CMK (cell line): Measurements from ENCODE around the gene TAF6L.
"Not testable (repeated sequence)": the region's sequence is repeated elsewhere in the genome, so short reads cannot be mapped to it uniquely, and the experiment has no call there.

Experiments used
- DNase-seq: peaks from one replicate; pipeline ENCODE4 v3.0.0-alpha.2; 2010; ENCODE audit warnings: low read depth

Gene TAF6L

GRCh38 chr11:62805076-62805892 lies 34.1 kb downstream of the TAF6L start, which contains the start of gene NXF1:
NXF1 (minus strand) TSS chr11:62805440; CDS start chr11:62805356, 84 bp downstream.
- peak; percentile 89 for DNase-seq

GRCh38 chr11:62805961-62806441 lies 34.8 kb downstream of the TAF6L start:
- no peak for DNase-seq

DNA sequence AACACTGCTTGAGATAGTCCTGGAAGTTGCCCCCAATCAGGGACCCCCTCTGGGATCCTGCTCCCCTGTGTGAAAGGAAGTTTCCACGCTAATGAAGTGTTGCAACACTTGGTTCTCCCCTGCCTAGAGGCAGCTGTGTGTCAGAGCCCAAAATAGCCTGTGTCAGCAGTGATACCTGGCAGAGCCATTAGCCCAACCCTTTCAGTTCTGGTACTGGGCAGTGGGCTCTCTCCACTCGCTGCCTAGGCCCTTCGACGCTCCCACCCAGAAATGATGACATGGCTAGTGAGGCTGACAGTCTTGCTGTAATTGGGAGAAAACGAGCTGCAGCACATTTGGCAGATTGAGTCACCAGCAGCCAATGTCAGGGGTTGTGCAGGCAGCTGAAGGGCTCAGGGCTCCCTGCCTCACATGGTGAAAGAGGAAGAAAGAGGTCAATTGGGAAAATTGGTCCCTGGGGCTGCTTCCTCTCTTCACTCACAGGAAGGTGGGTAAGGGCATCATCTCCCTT lies 35.5 kb downstream of the TAF6L start:
- no peak for DNase-seq

- no peak for DNase-seq
These were observed 39.6 kb downstream of the TAF6L start for GRCh38 chr11:62810748-62811147.

GRCh38 chr11:62811659-62812058 lies 40.5 kb downstream of the TAF6L start:
- no peak for DNase-seq

DNA sequence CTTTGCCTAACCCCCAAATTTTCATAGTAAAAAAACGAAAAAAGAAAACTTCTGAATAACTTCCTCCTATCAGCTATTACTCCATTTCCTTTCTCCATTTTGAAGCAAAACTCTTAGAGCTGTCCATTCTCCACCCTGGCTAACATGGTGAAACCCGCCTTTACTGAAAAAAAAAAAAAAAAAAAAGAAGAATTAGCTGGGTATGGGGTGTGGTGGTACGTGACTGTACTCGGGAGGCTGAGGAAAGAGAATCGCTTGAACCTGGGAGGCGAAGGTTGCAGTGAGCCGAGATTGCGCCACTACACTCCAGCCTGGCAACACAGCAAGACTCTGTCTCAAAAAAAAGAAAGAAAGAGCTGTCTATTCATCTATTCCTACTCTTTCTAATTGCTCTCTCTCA lies 45.4 kb downstream of the TAF6L start:
- DNase-seq = no peak

DNA sequence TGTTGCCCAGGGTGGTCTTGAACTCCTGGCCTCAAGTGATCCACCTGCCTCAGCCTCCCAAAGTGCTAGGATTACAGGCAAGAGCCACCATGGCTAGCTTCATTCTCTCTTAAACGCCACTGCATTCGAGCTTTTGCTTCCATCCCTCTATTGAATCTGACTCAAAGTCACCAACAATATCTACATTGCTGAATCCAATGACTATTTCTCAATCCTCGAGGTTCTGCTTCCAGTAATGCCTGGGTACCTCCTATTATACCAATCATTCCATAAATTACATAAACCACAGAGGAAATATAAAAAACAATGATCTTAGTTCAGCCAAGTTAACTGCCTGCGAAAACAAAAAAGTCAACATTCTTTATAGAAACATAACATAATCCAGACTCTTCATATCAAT lies 45.9 kb downstream of the TAF6L start:
- no peak for DNase-seq

DNA sequence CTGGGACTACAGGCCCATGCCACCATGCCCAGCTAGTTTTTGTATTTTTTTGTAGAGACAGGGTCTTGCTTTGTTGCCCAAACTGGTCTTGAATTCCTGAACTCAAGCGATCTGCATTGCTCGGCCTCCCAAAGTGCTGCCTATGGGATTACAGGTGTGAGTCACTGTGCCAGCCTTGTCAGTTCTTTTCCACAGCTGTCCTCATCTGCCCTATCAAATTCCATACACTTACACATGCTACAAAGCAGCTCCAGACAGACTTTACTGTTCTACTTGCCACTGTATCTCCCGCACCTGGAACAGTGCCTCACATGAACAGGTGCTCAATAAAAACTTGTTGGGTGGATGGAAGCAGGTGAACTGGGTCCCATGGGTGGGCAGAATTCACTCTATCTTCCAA lies 52.5 kb downstream of the TAF6L start:
- no peak for DNase-seq

DNA sequence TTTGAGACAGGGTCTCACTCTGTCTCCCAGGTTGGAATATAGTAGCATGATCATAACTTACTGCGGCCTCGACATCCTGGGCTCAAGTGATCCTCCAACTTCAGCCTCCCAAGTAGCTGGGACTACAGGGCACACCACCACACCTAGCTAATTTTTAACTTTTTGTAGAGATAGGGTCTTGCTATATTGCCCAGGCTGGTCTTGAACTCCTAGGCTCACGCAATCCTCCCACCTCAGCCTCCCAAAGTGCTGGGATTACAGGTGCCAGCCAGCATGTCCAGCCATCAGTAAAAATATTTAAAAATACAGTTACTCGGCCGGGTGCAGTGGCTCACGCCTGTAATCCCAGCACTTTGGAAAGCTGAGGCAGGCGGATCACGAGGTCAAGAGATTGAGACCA lies 56.9 kb downstream of the TAF6L start:
- not testable (repeated sequence) for DNase-seq

- no peak for DNase-seq
These were observed 59.8 kb downstream of the TAF6L start for GRCh38 chr11:62830904-62831519.

- DNase-seq = peak; percentile 89
These were observed 60.5 kb downstream of the TAF6L start, which contains the start of gene STX5 for GRCh38 chr11:62831520-62832335. STX5 (minus strand) TSS chr11:62832051; CDS start chr11:62831243, 808 bp downstream.

DNA sequence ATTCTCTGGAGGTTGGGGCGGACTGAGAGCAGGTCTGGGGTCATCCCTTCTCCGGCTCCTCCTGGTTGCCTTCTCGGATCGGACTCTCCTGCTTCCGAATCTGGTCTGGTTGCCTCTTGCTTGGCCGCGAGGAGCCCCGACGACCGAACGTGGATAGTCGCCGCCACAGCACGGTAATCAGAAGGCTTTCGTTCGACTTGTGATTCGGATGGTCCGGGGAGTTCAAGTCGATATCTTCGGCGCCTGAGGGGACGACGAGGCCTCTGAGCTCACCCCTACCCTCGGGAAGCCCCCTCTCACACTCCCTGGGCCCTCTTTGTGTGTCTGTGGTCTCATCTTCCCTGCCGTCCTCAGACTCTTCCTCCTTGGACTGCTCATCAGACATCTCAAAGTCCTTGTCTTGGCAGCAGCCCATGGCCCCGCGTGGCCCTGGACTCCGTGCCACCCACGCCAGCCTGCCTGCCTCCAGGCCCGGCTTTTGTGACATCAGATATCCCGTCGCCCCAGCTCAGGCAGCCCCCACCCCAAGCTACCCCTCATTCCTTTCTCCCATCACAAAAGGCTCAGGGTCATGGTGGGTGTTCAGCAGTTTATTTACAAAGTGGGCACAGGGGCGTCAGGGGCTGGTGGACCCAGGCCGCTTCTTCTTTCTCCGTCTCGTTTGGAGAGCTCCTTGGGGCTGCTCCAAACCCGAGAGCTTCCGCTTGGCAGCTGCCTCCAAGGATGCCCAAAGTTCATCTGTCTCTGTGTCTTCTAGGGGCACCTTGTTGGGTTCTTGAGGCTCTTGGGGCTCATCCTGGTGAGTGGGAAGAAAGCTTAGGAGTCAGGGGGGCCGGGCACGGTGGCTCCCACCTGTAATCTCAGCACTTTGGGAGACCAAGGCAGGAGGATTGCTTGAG lies 61.4 kb downstream of the TAF6L start, which contains the start of gene TEX54:
Gene TEX54, minus strand, starts transcription at position 506 of the 899 bp plus-strand sequence.
- DNase-seq = no peak

DNA sequence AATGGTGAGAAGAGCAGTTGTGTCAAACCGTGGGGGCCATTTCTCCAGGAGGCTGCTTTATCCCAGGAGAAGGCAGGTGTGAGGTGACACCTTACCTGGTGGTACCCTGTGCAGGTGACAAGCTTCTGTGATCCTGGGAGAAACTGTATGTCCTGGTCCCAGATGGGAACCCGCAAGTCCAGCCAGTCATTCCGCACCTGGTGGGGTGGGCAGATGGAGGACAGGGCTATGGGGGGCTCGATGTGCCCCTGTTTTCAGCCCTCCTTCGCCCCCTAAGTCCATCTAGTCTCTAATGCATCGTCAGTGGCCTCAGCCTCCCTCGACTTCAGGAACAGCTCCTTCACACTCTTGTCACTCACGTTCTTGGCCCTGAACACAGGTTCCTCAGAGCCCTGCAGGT lies 64.1 kb downstream of the TAF6L start:
- no peak for DNase-seq
